Keratinocyte (primary cell): Measurements from ENCODE around the gene CTNNA3.

Source experiments
- CTCF ChIP-seq, 3 experiments: IDR thresholded peaks in 1 of 3; conservative IDR thresholded peaks in 1 of 3; optimal IDR thresholded peaks in 1 of 3; 2 replicates in 2 of 3; 3 replicates in 1 of 3; pipeline versions ENCODE3 to v1.5.1; 2011; ENCODE audit warnings: low read length in 3 of 3, mild to moderate bottlenecking in 3 of 3, moderate library complexity in 2 of 3, control low read depth in 1 of 3, inconsistent platforms in 1 of 3; ENCODE audit not compliant: insufficient read depth in 2 of 3; ENCODE audit errors: extremely low read depth in 1 of 3
- EZH2 ChIP-seq: IDR thresholded peaks from one replicate; pipeline ENCODE4 v1.6.1; 2012; ENCODE audit warnings: inconsistent platforms, mild to moderate bottlenecking, low read length, moderate library complexity

DNA sequence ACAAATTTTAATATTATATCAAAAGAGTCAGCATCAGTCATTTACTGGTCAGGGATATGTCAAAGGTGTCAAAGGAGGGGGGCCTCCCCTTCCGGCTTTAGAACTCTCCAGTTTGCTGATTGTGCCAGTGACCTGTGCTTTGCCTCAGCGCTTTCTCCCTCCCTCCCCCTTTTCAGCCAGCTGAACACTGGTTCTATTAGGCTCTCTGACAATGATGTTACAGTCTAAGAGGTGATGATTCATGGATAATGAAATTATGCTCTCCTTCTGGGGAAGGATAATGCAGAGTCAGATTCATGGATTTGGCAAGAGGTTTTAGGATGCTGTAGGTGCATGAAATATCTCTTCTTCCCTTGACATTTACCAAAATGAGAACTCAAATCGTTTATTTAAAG, 764.0 kb downstream of the CTNNA3 start:
- TF ChIP-seq CTCF (optimal IDR thresholded peaks at IDR 0.05 in 1 of 3, IDR thresholded peaks at IDR 0.05 in 1 of 3, conservative IDR thresholded peaks at IDR 0.05 in 1 of 3; ENCODE audit: extremely low read depth in 1 of 3, insufficient read depth in 2 of 3, low read length in 3 of 3) (no peak), EZH2 (no peak)
